Fibroblast of mammary gland (primary cell): Measurements from ENCODE around the gene GPR89A.

Experiments
- DNase-seq: peaks from one replicate; pipeline ENCODE4 v3.0.0-alpha.2; 2010; ENCODE audit warnings: low read depth
- H3K4me3 ChIP-seq: 2 replicates; pipeline ENCODE4 v1.5.1; 2011; ENCODE audit warnings: low read depth, mild to moderate bottlenecking, low read length, moderate library complexity; ENCODE audit not compliant: control insufficient read depth
- TF ChIP-seq, protein P1 (sequence below): conservative IDR thresholded peaks from 2 replicates; pipeline ENCODE4 v1.5.1; 2011; ENCODE audit warnings: low read depth, low read length, inconsistent platforms; ENCODE audit not compliant: control insufficient read depth, insufficient read depth

The GPR89A gene

GRCh38 chr1:145692785-145693443, 85.1 kb downstream of the GPR89A start:
- DNase-seq = no peak
- TF ChIP-seq, protein P1, sequence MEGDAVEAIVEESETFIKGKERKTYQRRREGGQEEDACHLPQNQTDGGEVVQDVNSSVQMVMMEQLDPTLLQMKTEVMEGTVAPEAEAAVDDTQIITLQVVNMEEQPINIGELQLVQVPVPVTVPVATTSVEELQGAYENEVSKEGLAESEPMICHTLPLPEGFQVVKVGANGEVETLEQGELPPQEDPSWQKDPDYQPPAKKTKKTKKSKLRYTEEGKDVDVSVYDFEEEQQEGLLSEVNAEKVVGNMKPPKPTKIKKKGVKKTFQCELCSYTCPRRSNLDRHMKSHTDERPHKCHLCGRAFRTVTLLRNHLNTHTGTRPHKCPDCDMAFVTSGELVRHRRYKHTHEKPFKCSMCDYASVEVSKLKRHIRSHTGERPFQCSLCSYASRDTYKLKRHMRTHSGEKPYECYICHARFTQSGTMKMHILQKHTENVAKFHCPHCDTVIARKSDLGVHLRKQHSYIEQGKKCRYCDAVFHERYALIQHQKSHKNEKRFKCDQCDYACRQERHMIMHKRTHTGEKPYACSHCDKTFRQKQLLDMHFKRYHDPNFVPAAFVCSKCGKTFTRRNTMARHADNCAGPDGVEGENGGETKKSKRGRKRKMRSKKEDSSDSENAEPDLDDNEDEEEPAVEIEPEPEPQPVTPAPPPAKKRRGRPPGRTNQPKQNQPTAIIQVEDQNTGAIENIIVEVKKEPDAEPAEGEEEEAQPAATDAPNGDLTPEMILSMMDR = no peak
- H3K4me3 ChIP-seq = no peak overlapping the region

DNA sequence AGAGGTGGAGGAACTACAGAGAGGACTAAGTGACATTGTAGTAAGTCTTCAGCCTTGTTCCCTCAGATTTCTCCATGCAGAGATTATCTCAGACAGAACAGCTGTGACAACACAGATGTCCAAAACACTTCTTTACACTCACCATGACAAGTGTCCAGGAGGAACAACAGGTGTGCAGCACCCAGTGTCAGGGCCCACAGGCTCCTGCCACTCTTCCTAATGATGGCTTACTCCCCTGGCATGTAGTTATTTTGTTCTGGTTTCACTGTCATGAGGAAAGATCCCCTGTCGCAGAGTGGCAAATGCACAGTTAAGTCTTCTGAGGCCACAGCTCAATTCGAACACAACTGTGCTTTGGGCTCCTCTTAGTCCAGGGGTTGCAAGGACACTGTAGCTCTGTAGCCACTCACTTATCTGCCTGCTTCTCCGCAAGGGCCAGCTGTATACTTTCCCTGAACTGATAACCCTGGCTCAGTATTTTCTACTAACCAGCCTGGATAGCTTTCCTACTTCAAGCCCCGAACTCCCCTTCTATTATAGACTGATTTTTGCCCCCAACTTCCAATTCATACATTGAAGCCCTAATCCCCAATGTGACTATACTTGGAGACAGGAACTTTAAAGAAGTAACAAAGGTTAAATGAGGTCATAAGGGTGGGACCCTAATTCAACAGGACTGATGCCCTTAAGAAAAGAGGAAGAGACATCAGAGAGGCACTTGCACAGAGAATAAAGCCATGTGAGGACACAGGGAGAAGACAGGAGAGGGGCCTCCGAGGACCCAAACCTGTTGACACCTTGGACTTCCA, 88.2 kb downstream of the GPR89A start:
- no peak for DNase-seq
- H3K4me3 ChIP-seq = no peak overlapping the region
- TF ChIP-seq, protein P1 = no peak

GRCh38 chr1:145696630-145696960, 88.8 kb downstream of the GPR89A start:
- H3K4me3 ChIP-seq = no peak overlapping the region
- no peak for DNase-seq
- TF ChIP-seq, protein P1 = no peak

DNA sequence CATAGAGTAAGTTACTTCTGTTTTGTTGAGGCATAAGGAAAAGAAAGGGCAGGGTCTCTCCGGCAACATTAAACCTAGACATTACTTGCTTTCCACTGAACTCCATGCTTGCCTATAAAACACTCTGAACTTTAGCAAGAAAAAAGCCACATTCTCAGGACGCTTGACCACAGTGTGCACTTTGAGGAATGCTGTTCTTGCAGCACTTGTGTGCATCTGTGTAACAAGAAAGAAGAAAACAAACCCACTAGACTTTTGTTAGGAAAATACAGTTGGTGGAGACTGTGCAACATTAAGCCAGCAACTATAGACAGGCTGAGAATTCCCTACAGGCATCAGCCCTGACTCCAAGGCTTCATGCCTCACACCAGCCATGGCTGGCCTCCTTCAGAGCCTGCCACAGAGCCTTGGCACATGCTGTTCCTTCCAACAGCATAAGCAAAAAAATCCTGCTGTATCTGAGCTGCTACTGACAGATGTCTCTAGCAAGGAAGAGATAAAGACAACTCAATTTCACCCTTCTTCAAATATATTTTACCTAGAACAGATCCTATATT, 93.6 kb downstream of the GPR89A start:
- no peak for DNase-seq
- H3K4me3 ChIP-seq = no peak overlapping the region
- TF ChIP-seq, protein P1 = no peak

DNA sequence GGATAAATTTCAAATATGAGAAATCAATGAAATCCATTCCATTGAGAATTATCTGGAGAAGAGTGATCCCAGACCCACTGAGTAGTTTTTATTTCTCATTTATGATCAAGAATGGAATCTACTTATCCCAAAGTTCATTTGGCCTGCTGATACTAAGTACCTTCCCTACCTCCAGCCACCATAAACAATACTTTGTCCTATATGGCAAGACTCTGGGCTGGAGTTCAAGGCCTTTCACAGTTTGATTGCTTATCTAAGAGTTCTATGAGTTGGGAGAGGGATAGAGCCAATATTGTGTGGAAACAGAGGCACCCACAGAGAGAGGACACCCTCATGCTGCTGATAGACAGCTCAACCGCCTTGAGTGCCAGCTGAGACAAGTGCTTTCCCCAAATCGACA, 94.3 kb downstream of the GPR89A start:
- TF ChIP-seq, protein P1 = no peak
- no peak for DNase-seq
- no peak overlapping the region for H3K4me3 ChIP-seq

DNA sequence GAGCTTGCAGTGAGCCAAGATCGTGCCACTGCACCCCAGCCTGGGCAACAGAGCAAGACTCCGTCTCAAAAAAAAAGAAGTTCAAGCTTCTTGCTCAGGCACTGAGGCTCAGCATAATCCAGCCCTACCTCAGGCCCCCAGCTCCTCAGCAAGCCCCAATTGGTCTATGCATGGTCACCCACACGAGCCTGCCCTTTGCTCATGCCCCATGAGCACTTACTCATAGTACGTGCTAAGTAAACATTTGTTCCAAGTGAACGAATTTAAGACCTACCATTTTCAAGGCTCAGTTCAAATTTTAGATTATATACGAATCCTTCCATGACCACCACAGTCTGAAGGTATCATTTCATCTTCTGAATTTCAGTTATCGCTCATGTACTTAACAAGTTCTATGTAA, 95.0 kb downstream of the GPR89A start:
- DNase-seq = no peak
- no peak overlapping the region for H3K4me3 ChIP-seq
- TF ChIP-seq, protein P1 = no peak

DNA sequence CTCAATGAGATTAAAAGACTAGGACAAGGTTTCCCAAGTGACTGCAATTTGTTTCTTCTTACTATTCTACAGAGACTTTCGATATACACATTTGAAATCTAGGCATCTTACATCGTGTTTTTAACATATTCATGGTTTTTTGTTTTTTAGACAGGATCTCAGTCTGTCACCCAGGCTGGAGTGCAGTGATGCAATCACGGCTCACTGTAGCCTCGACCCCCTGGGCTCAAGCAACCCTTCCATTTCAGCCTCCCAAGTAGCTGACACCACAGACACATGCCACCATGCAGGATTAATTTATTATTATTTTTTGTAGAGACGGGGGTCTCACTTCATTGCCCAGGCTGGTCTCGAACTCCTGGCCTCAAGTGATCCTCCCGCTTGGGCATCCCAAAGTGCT, 97.8 kb downstream of the GPR89A start:
- TF ChIP-seq, protein P1 = no peak
- H3K4me3 ChIP-seq = no peak overlapping the region
- DNase-seq = no peak
